MM.1S (cell line): ENCODE results near the gene STRN.

ENCODE experiments used
- DNase-seq: peaks from one replicate; pipeline ENCODE4 v3.0.0-alpha.2; 2015
- H2AFZ ChIP-seq: fragments of 300-600 bp; sonication (generic); 2 replicates; pipeline ENCODE4 v1.6.0; 2016; ENCODE audit warnings: antibody characterized with exemption, low read length
- H3F3A ChIP-seq: fragments of 300-600 bp; sonication (generic); 2 replicates; pipeline ENCODE4 v1.6.1; 2016; ENCODE audit warnings: mild to moderate bottlenecking, antibody characterized with exemption, low read length, moderate library complexity, mixed read lengths; ENCODE audit not compliant: insufficient read depth
- H3K27ac ChIP-seq: fragments of 300-600 bp; sonication (generic); 2 replicates; pipeline ENCODE4 v1.5.1; 2016; ENCODE audit warnings: mild to moderate bottlenecking, low read length
- H3K27me3 ChIP-seq: fragments of 300-600 bp; sonication (generic); replicated peaks from 2 replicates; pipeline ENCODE4 v1.6.0; 2016; ENCODE audit warnings: low read length; ENCODE audit not compliant: insufficient read depth
- H3K36me3 ChIP-seq: fragments of 300-600 bp; sonication (generic); replicated peaks from 2 replicates; pipeline ENCODE4 v1.6.1; 2016; ENCODE audit warnings: mild to moderate bottlenecking, low read length, mixed read lengths; ENCODE audit not compliant: insufficient read depth
- H3K4me1 ChIP-seq: fragments of 300-600 bp; sonication (generic); 2 replicates; pipeline ENCODE4 v1.6.1; 2016; ENCODE audit warnings: low read length, mixed read lengths
- H3K4me2 ChIP-seq: fragments of 300-600 bp; sonication (generic); 2 replicates; pipeline ENCODE4 v1.6.0; 2016; ENCODE audit warnings: low read depth, low read length
- H3K4me3 ChIP-seq: fragments of 300-600 bp; sonication (generic); 2 replicates; pipeline ENCODE4 v1.5.1; 2016; ENCODE audit warnings: low read length, mixed read lengths
- H3K79me2 ChIP-seq: fragments of 300-600 bp; sonication (generic); 2 replicates; pipeline ENCODE4 v1.6.1; 2016; ENCODE audit warnings: mixed run types, low read length, mixed read lengths
- H3K9ac ChIP-seq: fragments of 300-600 bp; sonication (generic); 2 replicates; pipeline ENCODE4 v1.6.1; 2016; ENCODE audit warnings: low read length, mixed read lengths
- H3K9me2 ChIP-seq: fragments of 300-600 bp; sonication (generic); replicated peaks from 2 replicates; pipeline ENCODE4 v1.6.1; 2016; ENCODE audit warnings: mild to moderate bottlenecking, low read length, mixed read lengths; ENCODE audit not compliant: insufficient read depth
- H3K9me3 ChIP-seq: fragments of 300-600 bp; sonication (generic); replicated peaks from 2 replicates; pipeline ENCODE4 v1.6.1; 2016; ENCODE audit warnings: mild to moderate bottlenecking, low read length, mixed read lengths; ENCODE audit not compliant: insufficient read depth
- H4K20me1 ChIP-seq: fragments of 300-600 bp; sonication (generic); 2 replicates; pipeline ENCODE4 v1.6.1; 2016; ENCODE audit warnings: mild to moderate bottlenecking, low read length, moderate library complexity, mixed read lengths; ENCODE audit not compliant: insufficient read depth
- EZH2 ChIP-seq: fragments of 300-600 bp; sonication (generic); optimal IDR thresholded peaks from 2 replicates; pipeline ENCODE3; 2017; ENCODE audit warnings: low read depth, mild to moderate bottlenecking, antibody characterized with exemption, low read length, mixed read lengths
- EZH2phosphoT487 ChIP-seq: fragments of 300-600 bp; sonication (generic); IDR thresholded peaks from 2 replicates; pipeline ENCODE4 v1.6.1; 2018; ENCODE audit warnings: antibody characterized with exemption, low read length
- TF ChIP-seq, protein P1 (sequence below): fragments of 300-600 bp; sonication (generic); IDR thresholded peaks from 2 replicates; pipeline ENCODE4 v1.5.1; 2016; ENCODE audit warnings: antibody characterized with exemption, low read length, mixed read lengths

STRN gene

DNA sequence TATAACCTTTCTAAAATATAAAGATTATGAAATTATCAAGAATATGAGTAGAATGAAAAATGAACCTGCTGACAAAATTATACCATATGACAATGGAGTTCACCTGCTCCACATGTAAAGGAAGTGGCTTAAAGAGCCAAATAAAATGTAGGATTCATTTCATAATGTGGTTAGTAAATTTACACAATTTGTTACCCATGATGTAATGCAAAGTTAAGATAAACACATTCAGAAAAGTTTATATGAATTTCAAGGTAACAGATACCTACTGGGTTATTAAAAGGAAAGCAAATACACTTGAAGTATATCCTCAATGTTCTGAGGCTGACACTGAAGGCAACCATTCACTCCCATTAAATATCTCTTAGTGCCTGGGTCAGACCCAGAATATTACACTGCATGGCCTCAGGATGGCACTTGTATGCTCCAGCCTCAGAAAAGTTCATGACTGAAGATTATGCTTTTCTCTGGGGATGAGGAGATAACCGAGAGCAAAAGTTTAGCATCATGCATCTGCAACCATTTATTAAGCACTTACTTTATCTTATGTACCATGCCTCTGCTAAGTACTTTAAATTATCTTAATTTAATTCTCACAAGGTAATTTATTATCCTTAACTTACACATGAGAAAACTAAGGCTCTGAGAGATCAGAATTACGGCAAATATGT, 6.2 kb downstream of the STRN start:
- Histone ChIP-seq H3K4me3 (no peak overlapping the region), H4K20me1 (no peaks in the 10 kb centered on the region), H3K9ac (no peak overlapping the region), H3K27ac (no peak overlapping the region), H3F3A (peaks cover 4% of the 10 kb centered on the region), H3K9me2 (no peaks in the 10 kb centered on the region), H3K4me1 (peaks cover 10% of the 10 kb centered on the region), H3K27me3 (no peaks in the 10 kb centered on the region), H3K9me3 (no peaks in the 10 kb centered on the region), H3K79me2 (peaks cover 76% of the 10 kb centered on the region), H3K36me3 (no peaks in the 10 kb centered on the region; the same call in 1 of the 2 replicates), H3K4me2 (no peak overlapping the region), H2AFZ (no peak overlapping the region)
- no peak for DNase-seq
- TF ChIP-seq EZH2 = no peak
- TF ChIP-seq EZH2phosphoT487 = no peak
- TF ChIP-seq, protein P1, sequence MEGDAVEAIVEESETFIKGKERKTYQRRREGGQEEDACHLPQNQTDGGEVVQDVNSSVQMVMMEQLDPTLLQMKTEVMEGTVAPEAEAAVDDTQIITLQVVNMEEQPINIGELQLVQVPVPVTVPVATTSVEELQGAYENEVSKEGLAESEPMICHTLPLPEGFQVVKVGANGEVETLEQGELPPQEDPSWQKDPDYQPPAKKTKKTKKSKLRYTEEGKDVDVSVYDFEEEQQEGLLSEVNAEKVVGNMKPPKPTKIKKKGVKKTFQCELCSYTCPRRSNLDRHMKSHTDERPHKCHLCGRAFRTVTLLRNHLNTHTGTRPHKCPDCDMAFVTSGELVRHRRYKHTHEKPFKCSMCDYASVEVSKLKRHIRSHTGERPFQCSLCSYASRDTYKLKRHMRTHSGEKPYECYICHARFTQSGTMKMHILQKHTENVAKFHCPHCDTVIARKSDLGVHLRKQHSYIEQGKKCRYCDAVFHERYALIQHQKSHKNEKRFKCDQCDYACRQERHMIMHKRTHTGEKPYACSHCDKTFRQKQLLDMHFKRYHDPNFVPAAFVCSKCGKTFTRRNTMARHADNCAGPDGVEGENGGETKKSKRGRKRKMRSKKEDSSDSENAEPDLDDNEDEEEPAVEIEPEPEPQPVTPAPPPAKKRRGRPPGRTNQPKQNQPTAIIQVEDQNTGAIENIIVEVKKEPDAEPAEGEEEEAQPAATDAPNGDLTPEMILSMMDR = no peak

- no peak for TF ChIP-seq EZH2
- no peak for TF ChIP-seq EZH2phosphoT487
- TF ChIP-seq, protein P1 = no peak
- no peak overlapping the region for H3K4me2 ChIP-seq
Measured at GRCh38 chr2:36954977-36955607, 11.2 kb downstream of the STRN start.

GRCh38 chr2:36952748-36953197, 13.6 kb downstream of the STRN start:
- no peaks in the 10 kb centered on the region for H3K9me3 ChIP-seq
- no peak overlapping the region for H3K9ac ChIP-seq
- H3K9me2 ChIP-seq = no peaks in the 10 kb centered on the region
- no peaks in the 10 kb centered on the region for H4K20me1 ChIP-seq
- H3K36me3 ChIP-seq = no peaks in the 10 kb centered on the region
- DNase-seq = no peak
- no peaks in the 10 kb centered on the region for H3F3A ChIP-seq
- H3K4me2 ChIP-seq = no peak overlapping the region
- no peak overlapping the region for H3K4me3 ChIP-seq
- no peak overlapping the region for H3K27ac ChIP-seq
- H3K27me3 ChIP-seq = no peaks in the 10 kb centered on the region
- no peaks in the 10 kb centered on the region for H3K4me1 ChIP-seq
- TF ChIP-seq, protein P1 = no peak
- TF ChIP-seq EZH2phosphoT487 = no peak
- no peak for TF ChIP-seq EZH2
- H2AFZ ChIP-seq = no peak overlapping the region
- H3K79me2 ChIP-seq = peaks cover 33% of the 10 kb centered on the region

More at GRCh38 chr2:36954977-36955607, 11.2 kb downstream of the STRN start:
- Histone ChIP-seq H4K20me1 (no peaks in the 10 kb centered on the region), H3K36me3 (no peaks in the 10 kb centered on the region; the same call in 1 of the 2 replicates), H3K4me1 (no peaks in the 10 kb centered on the region), H3K4me3 (no peak overlapping the region), H3K79me2 (peaks cover 43% of the 10 kb centered on the region), H3K9ac (no peak overlapping the region), H3F3A (no peaks in the 10 kb centered on the region), H2AFZ (no peak overlapping the region), H3K9me2 (no peaks in the 10 kb centered on the region), H3K27me3 (no peaks in the 10 kb centered on the region), H3K9me3 (no peaks in the 10 kb centered on the region), H3K27ac (no peak overlapping the region)
- no peak for DNase-seq
